ENCODE data around the gene PRSS23. TPM values are rescaled to one million over a fixed set of nuclear protein-coding genes. Genes with fewer than 3 reads are reported as not detected.
"Not testable (repeated sequence)": the region's sequence is repeated elsewhere in the genome, so short reads cannot be mapped to it uniquely, and the experiment has no call there.

PRSS23 gene
- 11.1 TPM for total RNA-seq

DNA sequence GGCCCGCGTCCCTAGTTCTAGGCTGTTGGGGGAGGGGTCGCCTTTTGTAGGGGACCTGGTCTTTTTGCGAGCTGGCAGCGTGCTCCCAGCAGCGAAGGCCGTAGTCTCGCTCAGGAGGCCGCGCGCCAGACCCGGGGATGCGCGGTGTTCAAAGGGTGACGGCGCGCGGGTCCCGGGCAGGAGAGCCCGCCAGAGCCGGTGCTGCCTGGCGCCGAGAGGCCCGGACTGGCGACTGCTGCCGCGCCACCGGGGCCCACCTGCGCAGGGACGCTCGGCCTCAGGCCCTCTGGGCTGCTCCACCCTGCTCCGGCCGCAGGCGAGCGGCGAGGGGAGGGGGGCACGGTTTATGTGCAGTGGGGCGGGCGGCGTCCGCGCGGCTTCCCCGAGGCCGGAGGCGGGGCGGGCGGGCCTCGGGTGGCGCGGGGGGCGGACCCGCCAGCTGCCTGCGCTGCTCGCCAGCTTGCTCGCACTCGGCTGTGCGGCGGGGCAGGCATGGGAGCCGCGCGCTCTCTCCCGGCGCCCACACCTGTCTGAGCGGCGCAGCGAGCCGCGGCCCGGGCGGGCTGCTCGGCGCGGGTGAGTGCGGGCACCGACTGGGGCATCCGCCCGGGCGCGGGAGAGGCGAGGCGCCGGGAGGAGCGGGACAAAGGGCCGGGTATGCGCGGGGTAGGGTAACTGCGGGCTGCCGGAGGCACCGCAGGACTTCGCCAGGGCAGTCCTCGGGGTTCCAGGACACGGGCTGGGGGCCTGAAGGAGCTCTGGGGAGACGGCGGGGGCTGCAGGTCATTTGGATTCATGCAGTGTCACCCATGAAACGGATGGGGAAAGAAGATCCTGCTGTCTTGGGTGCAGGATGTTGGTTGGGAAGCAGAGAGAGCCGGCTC lies at the start of gene PRSS23:
Gene PRSS23, plus strand, starts transcription at position 467 of the 884 bp plus-strand sequence. CDS start 7,102 bp downstream, outside the sequence.
- peak; percentile 42 for DNase-seq

DNA sequence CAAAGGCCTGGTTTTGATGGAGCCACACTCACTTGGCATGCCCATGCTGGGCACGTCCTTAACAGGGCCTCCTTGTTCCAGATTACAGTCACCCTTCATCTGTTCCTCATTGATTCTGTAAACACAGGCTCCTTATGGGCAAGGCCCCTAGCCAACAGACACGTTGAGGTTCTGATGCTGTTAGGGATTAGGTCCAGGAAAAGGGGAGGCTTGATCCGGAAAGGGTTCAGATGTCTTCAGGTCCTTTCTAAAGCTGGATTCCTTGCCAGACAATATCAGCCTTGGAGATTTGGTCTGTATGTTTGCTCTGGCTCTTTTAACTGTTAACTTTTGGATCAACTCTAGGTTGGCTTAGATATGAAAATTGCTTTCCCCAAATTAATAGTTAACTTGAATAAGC lies 46.9 kb upstream of the PRSS23 start:
- no peak for DNase-seq

DNA sequence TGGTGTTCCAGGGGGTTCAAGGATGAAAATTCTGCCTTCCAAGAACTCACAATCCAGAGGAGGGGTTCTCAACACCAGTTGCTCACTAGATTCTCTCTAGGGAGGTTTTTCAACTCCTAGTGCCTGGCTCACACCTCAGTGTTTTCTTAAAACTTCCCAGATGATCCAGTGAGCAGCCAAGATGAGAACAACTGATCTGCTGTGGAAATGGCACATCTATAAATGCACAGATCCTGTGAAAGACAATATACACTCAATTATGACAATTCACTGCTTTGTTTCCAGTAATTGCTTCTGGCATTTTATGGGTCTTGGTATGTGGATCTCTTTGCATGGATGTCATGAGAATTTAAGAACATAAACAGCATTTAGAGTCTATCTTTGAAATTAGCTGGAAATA lies 45.2 kb upstream of the PRSS23 start:
- DNase-seq: no peak

DNA sequence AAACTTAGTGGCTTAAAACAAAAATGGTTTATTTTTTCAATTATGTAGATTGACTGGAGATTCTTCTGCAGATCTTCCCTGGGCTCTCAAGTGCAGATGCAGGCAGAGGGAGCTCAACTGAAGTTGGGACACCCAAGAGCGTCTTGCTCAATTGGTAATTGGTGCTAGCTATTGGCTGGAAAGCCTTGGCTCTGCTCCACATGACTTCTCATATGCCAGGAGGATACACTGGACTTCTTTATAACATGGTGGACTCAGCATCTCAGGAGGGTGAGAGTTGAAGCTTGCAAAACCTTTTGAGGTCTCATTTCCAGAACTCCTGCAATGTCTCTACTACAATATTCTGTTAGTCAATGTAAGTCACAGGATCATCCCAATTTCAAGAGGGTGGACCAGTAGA lies 42.2 kb upstream of the PRSS23 start:
- DNase-seq: no peak

DNA sequence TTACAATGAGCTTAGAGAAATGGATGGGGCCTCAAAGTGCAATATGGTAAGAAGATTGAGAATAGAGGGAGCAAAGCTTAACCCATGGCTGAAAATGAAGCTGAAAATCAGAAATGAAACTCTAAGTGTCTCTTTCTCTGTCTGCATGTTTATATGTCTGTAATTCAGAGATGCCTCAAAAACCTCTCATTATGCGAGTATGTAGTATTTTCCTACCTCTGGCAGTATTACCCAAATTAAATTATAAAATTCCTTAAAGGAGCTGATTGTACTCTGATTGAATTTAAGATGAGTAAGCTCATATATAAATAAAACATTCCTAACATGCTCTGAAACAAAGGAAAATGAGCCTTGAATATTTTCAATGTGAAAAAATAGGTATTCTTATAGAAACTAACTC lies 39.8 kb upstream of the PRSS23 start:
- DNase-seq: no peak

- no peak for DNase-seq
Measured at GRCh38 chr11:86761978-86762377, 38.4 kb upstream of the PRSS23 start.

DNA sequence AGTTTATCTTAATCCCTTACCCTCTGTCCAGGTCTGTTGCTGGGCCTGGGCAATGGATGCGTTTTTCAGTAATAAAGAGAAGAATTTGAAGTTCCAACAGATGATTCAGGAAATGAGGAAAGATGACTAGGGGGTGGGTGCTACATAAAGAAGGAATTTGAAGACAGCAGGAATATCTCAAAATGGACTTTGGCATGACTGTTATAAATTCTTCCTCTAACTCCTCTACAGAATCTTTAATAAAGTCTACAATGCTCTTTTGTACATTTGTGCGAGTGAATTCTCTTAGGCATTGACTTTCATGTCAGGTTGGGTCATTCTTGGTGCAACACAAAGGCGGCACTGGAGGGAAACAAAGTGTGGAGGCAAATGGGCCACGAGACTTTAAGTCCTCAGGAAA lies 35.1 kb upstream of the PRSS23 start:
- no peak for DNase-seq

DNA sequence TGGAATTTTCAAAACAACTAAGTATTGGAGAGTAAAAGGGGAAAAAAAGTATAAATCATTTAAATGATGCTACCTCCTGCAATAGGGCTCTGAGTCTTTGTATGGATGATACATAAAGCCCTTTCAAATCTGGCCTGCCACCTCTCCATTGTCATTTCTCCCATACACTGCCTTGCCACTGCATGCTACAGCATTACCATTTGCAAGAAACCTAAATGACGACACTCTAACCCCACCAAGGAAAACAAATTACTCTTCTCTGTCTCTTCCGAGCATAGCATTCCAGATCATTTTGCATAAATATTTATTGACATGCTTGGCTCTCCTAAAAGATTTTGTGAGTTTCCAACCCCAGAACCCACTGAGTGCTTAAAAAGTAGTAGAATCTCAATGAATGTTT lies 34.5 kb upstream of the PRSS23 start:
- DNase-seq: no peak

DNA sequence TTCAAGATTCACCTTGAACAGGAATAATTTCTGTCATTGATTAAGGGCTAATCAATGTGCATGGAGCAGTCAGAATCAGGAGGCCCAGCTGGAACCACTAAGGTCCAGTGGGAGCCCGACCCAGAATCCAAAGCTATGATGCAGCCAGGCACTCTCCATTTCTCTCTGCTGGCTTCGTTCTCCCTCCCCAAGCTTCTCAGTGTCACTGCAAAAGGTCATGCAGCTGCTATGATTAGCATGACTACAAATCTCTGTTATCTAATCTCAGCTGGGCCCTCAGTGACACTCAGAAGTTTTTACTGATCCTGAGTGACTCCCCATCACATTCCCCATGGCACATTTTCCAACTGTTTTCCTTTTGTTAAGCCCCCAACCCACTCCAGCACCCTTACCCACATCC lies 31.1 kb upstream of the PRSS23 start:
- DNase-seq: no peak

DNA sequence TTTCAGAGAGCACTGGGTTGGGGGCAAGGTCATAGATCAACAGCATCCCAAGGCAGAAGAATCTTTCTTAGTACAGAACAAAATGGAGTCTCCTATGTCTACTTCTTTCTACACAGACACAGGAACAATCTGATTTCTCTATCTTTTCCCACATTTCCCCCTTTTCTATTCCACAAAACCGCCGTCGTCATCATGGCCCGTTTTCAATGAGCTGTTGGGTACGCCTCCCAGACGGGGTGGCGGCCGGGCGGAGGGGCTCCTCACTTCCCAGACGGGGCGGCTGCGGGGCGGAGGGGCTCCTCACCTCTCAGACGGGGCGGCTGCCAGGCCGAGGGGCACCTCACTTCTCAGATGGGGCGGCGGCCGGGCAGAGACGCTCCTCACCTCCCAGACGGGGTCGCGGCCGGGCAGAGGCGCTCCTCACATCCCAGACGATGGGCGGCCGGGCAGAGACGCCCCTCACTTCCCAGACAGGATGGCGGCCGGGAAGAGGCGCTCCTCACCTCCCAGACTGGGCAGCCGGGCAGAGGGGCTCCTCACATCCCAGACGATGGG lies 29.8 kb upstream of the PRSS23 start:
- DNase-seq: not testable (repeated sequence)

GRCh38 chr11:86772999-86773398 lies 27.3 kb upstream of the PRSS23 start:
- DNase-seq: no peak

- no peak for DNase-seq
Measured at GRCh38 chr11:86773513-86774252, 26.7 kb upstream of the PRSS23 start.

GRCh38 chr11:86774417-86774816 lies 25.9 kb upstream of the PRSS23 start:
- no peak for DNase-seq

DNA sequence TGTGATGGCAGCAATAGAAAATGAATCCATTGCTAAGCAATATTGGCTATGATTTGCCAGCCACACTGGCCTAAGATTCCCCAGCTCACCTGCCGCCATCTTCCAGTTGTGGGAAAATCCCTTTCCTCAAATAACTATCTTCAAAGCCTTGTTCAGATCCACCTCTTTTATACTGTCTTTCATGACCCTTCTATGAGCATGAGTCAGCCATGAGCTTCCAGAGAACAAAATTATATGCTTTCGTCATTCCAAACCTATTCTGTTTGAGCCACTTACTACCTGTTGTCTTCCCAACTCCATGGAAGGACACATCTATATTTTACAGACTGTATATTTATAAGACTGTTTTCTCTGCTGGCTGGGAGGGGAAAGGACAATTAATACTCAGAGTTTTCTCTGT lies 25.0 kb upstream of the PRSS23 start:
- DNase-seq: no peak

DNA sequence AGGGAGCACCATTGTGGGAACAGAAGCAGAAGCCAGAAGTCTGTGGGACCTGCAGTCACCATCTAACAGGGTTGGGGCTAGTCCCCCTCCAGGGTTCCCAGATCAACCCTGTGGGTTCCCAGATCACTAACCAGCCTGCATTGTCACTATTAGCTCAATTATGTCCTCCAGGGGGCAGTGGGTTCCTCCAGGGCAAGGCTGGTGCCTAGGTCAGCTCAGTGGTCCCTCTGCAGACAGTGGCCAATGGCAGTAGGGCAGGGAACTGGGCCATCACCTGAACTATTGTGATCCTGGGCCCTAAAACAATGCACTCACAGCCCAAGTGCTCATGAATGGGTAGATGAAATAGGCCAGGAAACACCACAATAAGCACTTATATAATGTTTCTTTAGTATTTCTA lies 18.8 kb upstream of the PRSS23 start:
- DNase-seq: no peak

GRCh38 chr11:86782742-86783141 lies 17.6 kb upstream of the PRSS23 start:
- no peak for DNase-seq

- DNase-seq: no peak
Measured at GRCh38 chr11:86783661-86784060, 16.7 kb upstream of the PRSS23 start.

DNA sequence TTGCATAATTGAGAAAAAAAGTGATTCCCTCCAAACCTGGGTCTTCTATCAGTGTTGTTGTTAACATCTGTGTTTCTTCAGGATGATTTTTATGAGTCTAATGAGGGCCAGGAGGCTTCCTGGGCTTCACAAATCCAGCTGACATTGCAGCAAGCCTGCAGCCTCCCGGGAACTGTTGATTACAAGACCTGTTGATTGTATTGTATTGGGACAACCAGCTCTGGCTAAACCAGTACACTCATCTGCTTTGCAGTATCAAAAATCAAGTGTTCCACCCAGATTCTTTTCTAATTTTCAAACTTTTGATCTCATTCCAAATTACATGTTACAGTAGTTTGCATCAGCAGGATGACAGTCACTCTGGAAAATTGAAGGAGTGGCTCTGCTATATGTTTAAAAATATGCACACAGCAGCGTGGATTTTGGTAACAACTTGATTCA lies 16.1 kb upstream of the PRSS23 start:
- no peak for DNase-seq

GRCh38 chr11:86785576-86785975 lies 14.8 kb upstream of the PRSS23 start:
- no peak for DNase-seq

DNA sequence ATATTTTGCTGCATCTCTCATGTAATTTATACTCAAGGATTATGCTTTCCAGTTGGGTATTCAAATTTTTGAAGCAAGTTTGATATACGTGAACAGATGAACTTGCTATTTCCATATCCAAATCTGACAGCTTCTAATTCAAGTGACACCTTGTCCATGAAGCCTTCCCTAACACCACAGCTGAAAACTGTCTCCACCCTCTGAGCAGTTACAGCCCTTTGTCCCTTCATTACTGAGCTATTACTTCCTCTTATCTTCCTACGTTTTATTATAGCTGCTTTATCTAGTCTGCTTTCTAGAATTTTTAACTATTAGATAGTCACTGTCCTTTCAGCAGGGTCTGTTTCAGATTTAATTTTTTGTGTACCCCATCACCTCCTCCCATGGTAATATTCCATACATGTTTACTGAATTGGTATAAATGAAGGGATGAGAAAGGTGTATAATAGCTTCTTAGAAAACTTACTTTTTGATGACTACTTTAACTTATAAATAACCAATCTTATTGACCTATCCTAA lies 13.3 kb upstream of the PRSS23 start:
- DNase-seq: no peak

DNA sequence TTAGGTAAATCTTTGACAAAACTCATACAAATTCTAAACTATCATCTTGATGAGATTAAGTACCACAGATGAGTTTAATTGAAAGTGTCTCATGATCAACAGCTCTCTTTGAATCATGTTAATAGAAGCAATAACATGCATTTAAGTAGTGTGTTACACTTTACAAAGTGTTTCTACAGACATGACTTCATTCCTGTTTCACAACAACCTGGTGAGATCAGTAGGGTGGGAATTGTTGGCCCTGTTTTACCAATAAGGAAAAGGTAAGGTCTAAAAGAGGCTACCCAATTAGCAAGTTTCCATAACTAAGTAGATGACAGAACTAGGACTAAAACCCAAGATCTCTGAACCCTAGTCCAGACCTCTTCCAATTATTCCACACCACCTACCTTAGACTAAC lies 12.7 kb upstream of the PRSS23 start:
- DNase-seq: no peak

- DNase-seq: no peak
Measured at GRCh38 chr11:86790195-86790725, 10.1 kb upstream of the PRSS23 start.

Measured in occipital lobe (tissue), 2 donors.